Measurements from ENCODE around the gene IGSF21.

Gene IGSF21

GRCh38 chr1:18093646-18094045 is 14.0 kb upstream of the IGSF21 start:
- H3K4me3 ChIP-seq = no peak overlapping the region
- H3K27ac ChIP-seq = no peak overlapping the region

- H3K4me3 ChIP-seq = no peak overlapping the region
- H3K27ac ChIP-seq = no peak overlapping the region
These were observed 13.5 kb upstream of the IGSF21 start for GRCh38 chr1:18094096-18094495.

GRCh38 chr1:18097206-18097605 is 10.4 kb upstream of the IGSF21 start:
- H3K4me3 ChIP-seq = no peak overlapping the region
- H3K27ac ChIP-seq = no peak overlapping the region

- no peak overlapping the region for H3K27ac ChIP-seq
- H3K4me3 ChIP-seq = no peak overlapping the region
These were observed 8.6 kb upstream of the IGSF21 start for GRCh38 chr1:18099026-18099425.

GRCh38 chr1:18100060-18100459 is 7.5 kb upstream of the IGSF21 start:
- H3K4me3 ChIP-seq = no peak overlapping the region
- H3K27ac ChIP-seq = no peak overlapping the region

GRCh38 chr1:18100491-18101063 is 7.0 kb upstream of the IGSF21 start:
- no peak overlapping the region for H3K27ac ChIP-seq
- no peak overlapping the region for H3K4me3 ChIP-seq

- no peak overlapping the region for H3K4me3 ChIP-seq
These were observed 6.1 kb upstream of the IGSF21 start for GRCh38 chr1:18101508-18101907.

GRCh38 chr1:18103788-18104421 is 3.7 kb upstream of the IGSF21 start:
- Histone ChIP-seq H3K4me3 (no peak overlapping the region), H3K27ac (no peak overlapping the region)

More at GRCh38 chr1:18101508-18101907, 6.1 kb upstream of the IGSF21 start:
- H3K27ac ChIP-seq = no peak overlapping the region

- no peak overlapping the region for H3K4me3 ChIP-seq
- H3K27ac ChIP-seq = no peak overlapping the region
These were observed 3.0 kb upstream of the IGSF21 start for GRCh38 chr1:18104546-18105100.

GRCh38 chr1:18105196-18105595 is 2.4 kb upstream of the IGSF21 start:
- Histone ChIP-seq H3K27ac (no peak overlapping the region), H3K4me3 (no peak overlapping the region)

GRCh38 chr1:18108299-18109057 is 880 bp downstream of the IGSF21 start:
- H3K27ac ChIP-seq = no peak overlapping the region
- peak overlapping the region in 2 of 7 experiments; percentile 8 to 34 for H3K4me3 ChIP-seq

- peak overlapping the region in 1 of 7 experiments; percentile 34 for H3K4me3 ChIP-seq
- H3K27ac ChIP-seq = no peak overlapping the region
These were observed 1.6 kb downstream of the IGSF21 start for GRCh38 chr1:18109058-18109755.

- no peak overlapping the region for H3K27ac ChIP-seq
- peak overlapping the region in 1 of 7 experiments; percentile 34 for H3K4me3 ChIP-seq
These were observed 2.4 kb downstream of the IGSF21 start for GRCh38 chr1:18109756-18110597.

GRCh38 chr1:18110598-18110939 is 3.0 kb downstream of the IGSF21 start:
- Histone ChIP-seq H3K4me3 (peak overlapping the region in 1 of 7 experiments; percentile 34), H3K27ac (peak overlapping the region in 1 of 21 experiments; percentile 1)

GRCh38 chr1:18110968-18111367 is 3.4 kb downstream of the IGSF21 start:
- Histone ChIP-seq H3K27ac (peak overlapping the region in 1 of 21 experiments; percentile 1), H3K4me3 (peak overlapping the region in 1 of 7 experiments; percentile 34)

- Histone ChIP-seq H3K4me3 (no peak overlapping the region), H3K27ac (no peak overlapping the region)
These were observed 4.2 kb downstream of the IGSF21 start for GRCh38 chr1:18111605-18112297.

GRCh38 chr1:18112611-18113010 is 5.0 kb downstream of the IGSF21 start:
- peak overlapping the region in 1 of 21 experiments; percentile 29 for H3K27ac ChIP-seq

GRCh38 chr1:18114726-18115410 is 7.3 kb downstream of the IGSF21 start:
- Histone ChIP-seq H3K4me3 (no peak overlapping the region), H3K27ac (no peak overlapping the region)

More at GRCh38 chr1:18112611-18113010, 5.0 kb downstream of the IGSF21 start:
- H3K4me3 ChIP-seq = no peak overlapping the region

Data from skin epidermis (tissue), 12 donors.